ENCODE results near the gene SLC10A3. TPM values are rescaled to one million over a fixed set of nuclear protein-coding genes. Genes with fewer than 3 reads are reported as not detected.

Gene SLC10A3
- total and polyA plus RNA-seq, 2 donors from 2014 or later, result 19.0 to 27.3 TPM

- H3K27ac ChIP-seq (ENCODE audit: low read depth in 2 of 2, low read length in 2 of 2), result no peak overlapping the region
- no peaks in the 10 kb centered on the region for H3K4me1 ChIP-seq (ENCODE audit: control insufficient read depth in 2 of 3, insufficient read depth in 2 of 3, low read depth in 1 of 3, low read length in 3 of 3)
- FAIRE-seq, result no peak
- no peaks in the 10 kb centered on the region for H3K9me3 ChIP-seq (ENCODE audit: control insufficient read depth in 2 of 3, insufficient read depth in 1 of 3, low read length in 3 of 3)
- intact Hi-C loops (cut with DNase I), result no loop called here
- H3K9ac ChIP-seq (ENCODE audit: low read length in 3 of 3), result no peak overlapping the region
- H3K4me3 ChIP-seq (ENCODE audit: low read length in 3 of 3), result no peak overlapping the region
- TF ChIP-seq, protein P1, sequence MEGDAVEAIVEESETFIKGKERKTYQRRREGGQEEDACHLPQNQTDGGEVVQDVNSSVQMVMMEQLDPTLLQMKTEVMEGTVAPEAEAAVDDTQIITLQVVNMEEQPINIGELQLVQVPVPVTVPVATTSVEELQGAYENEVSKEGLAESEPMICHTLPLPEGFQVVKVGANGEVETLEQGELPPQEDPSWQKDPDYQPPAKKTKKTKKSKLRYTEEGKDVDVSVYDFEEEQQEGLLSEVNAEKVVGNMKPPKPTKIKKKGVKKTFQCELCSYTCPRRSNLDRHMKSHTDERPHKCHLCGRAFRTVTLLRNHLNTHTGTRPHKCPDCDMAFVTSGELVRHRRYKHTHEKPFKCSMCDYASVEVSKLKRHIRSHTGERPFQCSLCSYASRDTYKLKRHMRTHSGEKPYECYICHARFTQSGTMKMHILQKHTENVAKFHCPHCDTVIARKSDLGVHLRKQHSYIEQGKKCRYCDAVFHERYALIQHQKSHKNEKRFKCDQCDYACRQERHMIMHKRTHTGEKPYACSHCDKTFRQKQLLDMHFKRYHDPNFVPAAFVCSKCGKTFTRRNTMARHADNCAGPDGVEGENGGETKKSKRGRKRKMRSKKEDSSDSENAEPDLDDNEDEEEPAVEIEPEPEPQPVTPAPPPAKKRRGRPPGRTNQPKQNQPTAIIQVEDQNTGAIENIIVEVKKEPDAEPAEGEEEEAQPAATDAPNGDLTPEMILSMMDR (IDR thresholded peaks at IDR 0.05; ENCODE audit: borderline replicate concordance, extremely low read depth, insufficient read depth), result no peak
- H3K36me3 ChIP-seq (ENCODE audit: control insufficient read depth in 2 of 3, insufficient read depth in 3 of 3, low read length in 3 of 3), result no peaks in the 10 kb centered on the region
- peak in 1 of 5 donors; percentile 61 for DNase-seq
- H3K27me3 ChIP-seq (ENCODE audit: control insufficient read depth, insufficient read depth, low read length), result no peaks in the 10 kb centered on the region
These were observed 23.5 kb downstream of the SLC10A3 start for GRCh38 chrX:154466907-154467306.

GRCh38 chrX:154466036-154466435, 24.4 kb downstream of the SLC10A3 start:
- DNase-seq, result peak in 1 of 5 donors; percentile 57
- intact Hi-C loops (cut with DNase I), result no loop called here
- no peaks in the 10 kb centered on the region for H3K4me1 ChIP-seq (ENCODE audit: control insufficient read depth in 2 of 3, insufficient read depth in 2 of 3, low read depth in 1 of 3, low read length in 3 of 3)
- H3K9me3 ChIP-seq (ENCODE audit: control insufficient read depth in 2 of 3, insufficient read depth in 1 of 3, low read length in 3 of 3), result no peaks in the 10 kb centered on the region
- no peak overlapping the region for H3K27ac ChIP-seq (ENCODE audit: low read depth in 2 of 2, low read length in 2 of 2)
- TF ChIP-seq, protein P1 (IDR thresholded peaks at IDR 0.05; ENCODE audit: borderline replicate concordance, extremely low read depth, insufficient read depth), result no peak
- no peak overlapping the region for H3K4me3 ChIP-seq (ENCODE audit: low read length in 3 of 3)
- no peak for FAIRE-seq
- no peaks in the 10 kb centered on the region for H3K27me3 ChIP-seq (ENCODE audit: control insufficient read depth, insufficient read depth, low read length)
- no peak overlapping the region for H3K9ac ChIP-seq (ENCODE audit: low read length in 3 of 3)
- H3K36me3 ChIP-seq (ENCODE audit: control insufficient read depth in 2 of 3, insufficient read depth in 3 of 3, low read length in 3 of 3), result no peaks in the 10 kb centered on the region

DNA sequence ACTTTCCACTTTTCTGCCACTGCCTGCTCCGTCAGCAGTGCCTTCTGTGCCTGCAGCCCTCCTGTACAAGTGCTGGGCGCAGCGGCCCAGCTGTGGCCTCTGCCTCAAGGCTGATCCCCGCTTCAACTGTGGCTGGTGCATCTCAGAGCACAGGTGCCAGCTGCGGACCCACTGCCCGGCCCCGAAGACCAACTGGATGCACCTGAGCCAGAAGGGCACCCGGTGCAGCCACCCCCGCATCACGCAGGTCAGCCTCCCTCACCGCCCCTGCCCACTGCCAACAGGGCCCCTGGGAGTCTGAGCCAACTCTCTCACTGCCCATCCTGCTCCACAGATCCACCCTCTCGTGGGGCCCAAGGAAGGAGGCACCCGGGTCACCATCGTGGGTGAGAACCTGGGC, 24.8 kb downstream of the SLC10A3 start:
- FAIRE-seq, result no peak
- intact Hi-C loops (cut with DNase I), result no loop called here
- DNase-seq, result no peak
- Histone ChIP-seq H3K36me3 (ENCODE audit: control insufficient read depth in 2 of 3, insufficient read depth in 3 of 3, low read length in 3 of 3) (no peaks in the 10 kb centered on the region), H3K9me3 (ENCODE audit: control insufficient read depth in 2 of 3, insufficient read depth in 1 of 3, low read length in 3 of 3) (no peaks in the 10 kb centered on the region), H3K4me3 (ENCODE audit: low read length in 3 of 3) (no peak overlapping the region), H3K4me1 (ENCODE audit: control insufficient read depth in 2 of 3, insufficient read depth in 2 of 3, low read depth in 1 of 3, low read length in 3 of 3) (no peaks in the 10 kb centered on the region), H3K9ac (ENCODE audit: low read length in 3 of 3) (no peak overlapping the region), H3K27ac (ENCODE audit: low read depth in 2 of 2, low read length in 2 of 2) (no peak overlapping the region), H3K27me3 (ENCODE audit: control insufficient read depth, insufficient read depth, low read length) (no peaks in the 10 kb centered on the region)
- TF ChIP-seq, protein P1 (IDR thresholded peaks at IDR 0.05; ENCODE audit: borderline replicate concordance, extremely low read depth, insufficient read depth), result no peak

- Histone ChIP-seq H3K9me3 (ENCODE audit: control insufficient read depth in 2 of 3, insufficient read depth in 1 of 3, low read length in 3 of 3) (no peaks in the 10 kb centered on the region), H3K9ac (ENCODE audit: low read length in 3 of 3) (no peak overlapping the region), H3K36me3 (ENCODE audit: control insufficient read depth in 2 of 3, insufficient read depth in 3 of 3, low read length in 3 of 3) (no peaks in the 10 kb centered on the region), H3K4me1 (ENCODE audit: control insufficient read depth in 2 of 3, insufficient read depth in 2 of 3, low read depth in 1 of 3, low read length in 3 of 3) (no peaks in the 10 kb centered on the region), H3K27me3 (ENCODE audit: control insufficient read depth, insufficient read depth, low read length) (no peaks in the 10 kb centered on the region), H3K4me3 (ENCODE audit: low read length in 3 of 3) (no peak overlapping the region), H3K27ac (ENCODE audit: low read depth in 2 of 2, low read length in 2 of 2) (no peak overlapping the region)
- DNase-seq (no peak), FAIRE-seq (no peak)
- TF ChIP-seq, protein P1 (IDR thresholded peaks at IDR 0.05; ENCODE audit: borderline replicate concordance, extremely low read depth, insufficient read depth), result no peak
- intact Hi-C loops (cut with DNase I), result no loop called here
These were observed 25.5 kb downstream of the SLC10A3 start for GRCh38 chrX:154464806-154465365.
